B cell (primary cell): Measurements from ENCODE around the gene TMCO6. TPM values are rescaled to one million over a fixed set of nuclear protein-coding genes. Genes with fewer than 3 reads are reported as not detected.
"Not testable (repeated sequence)": the region's sequence is repeated elsewhere in the genome, so short reads cannot be mapped to it uniquely, and the experiment has no call there.

Experiments used
- ATAC-seq: fragments of 200-7000 bp; cut with Tn5 transposase; one replicate; pipeline ENCODE4 v1.10.0; 2021; ENCODE audit warnings: low read depth, mild to moderate bottlenecking, moderate number of reproducible peaks, moderate library complexity
- CTCF ChIA-PET: fragments of 350-600 bp; sonication (Branson Sonifier 250); formaldehyde crosslinking; loops from one replicate; lab custom pipeline; 2021; ENCODE audit warnings: antibody characterized with exemption, inconsistent platforms; lab: Charles Lee
- POLR2A ChIA-PET: fragments of 350-600 bp; sonication (Branson Sonifier 250); formaldehyde crosslinking; loops from one replicate; lab custom pipeline; 2021; ENCODE audit warnings: antibody characterized with exemption; lab: Charles Lee
- DNase-seq: peaks from one replicate; pipeline ENCODE4 v3.0.0; 2013
- H2AFZ ChIP-seq: 2 replicates; pipeline ENCODE4 v1.6.1; 2012; ENCODE audit warnings: mild to moderate bottlenecking, low read depth, low read length; ENCODE audit not compliant: insufficient read depth, poor library complexity, severe bottlenecking
- H3K27ac ChIP-seq, 2 donors: 1 replicate in 1 of 2; 2 replicates in 1 of 2; pipeline ENCODE4 v1.5.1; 2012 to 2013; ENCODE audit warnings: low read length in 2 of 2, mild to moderate bottlenecking in 2 of 2, moderate library complexity in 1 of 2
- H3K27me3 ChIP-seq, 4 experiments: fragments of 200-600 bp in 1 of 4; sonication (generic) in 1 of 4; replicated peaks in 1 of 4; 1 replicate in 2 of 4; 2 replicates in 2 of 4; pipeline versions ENCODE4 v1.6.1 to v1.7.0; 2013 to 2016; ENCODE audit warnings: low read length in 3 of 4, mild to moderate bottlenecking in 2 of 4, mixed read lengths in 1 of 4, moderate library complexity in 1 of 4; ENCODE audit not compliant: insufficient read depth in 4 of 4, control insufficient read depth in 3 of 4; ENCODE audit errors: control extremely low read depth in 1 of 4
- H3K36me3 ChIP-seq, 2 experiments: replicated peaks in 1 of 2; 1 replicate in 1 of 2; 2 replicates in 1 of 2; pipeline versions ENCODE4 v1.6.1 to v1.7.1; 2013; ENCODE audit warnings: low read length in 1 of 2; ENCODE audit not compliant: insufficient read depth in 2 of 2, control insufficient read depth in 1 of 2; ENCODE audit errors: control extremely low read depth in 1 of 2, extremely low read depth in 1 of 2
- H3K4me1 ChIP-seq, 2 donors: fragments of 200-600 bp in 1 of 2; sonication (generic) in 1 of 2; 1 replicate in 1 of 2; 2 replicates in 1 of 2; pipeline versions ENCODE4 v1.5.1 to v1.6.1; 2013 to 2017; ENCODE audit warnings: low read length in 2 of 2; ENCODE audit not compliant: control insufficient read depth in 2 of 2, insufficient read depth in 2 of 2
- H3K4me2 ChIP-seq: replicated peaks from 2 replicates; pipeline ENCODE3; 2012; ENCODE audit warnings: mild to moderate bottlenecking, low read depth, low read length; ENCODE audit not compliant: poor library complexity, severe bottlenecking
- H3K4me3 ChIP-seq, 5 experiments: fragments of 200-600 bp in 1 of 5; sonication (generic) in 1 of 5; 1 replicate in 3 of 5; 2 replicates in 2 of 5; pipeline versions ENCODE4 v1.5.1 to v1.7.0; 2011 to 2016; ENCODE audit warnings: low read length in 4 of 5, mild to moderate bottlenecking in 4 of 5, low read depth in 2 of 5, control low read depth in 1 of 5, moderate library complexity in 1 of 5; ENCODE audit not compliant: insufficient read depth in 1 of 5; ENCODE audit errors: control extremely low read depth in 1 of 5, extremely low read depth in 1 of 5
- H3K79me2 ChIP-seq: fragments of 200-600 bp; sonication (generic); one replicate; pipeline ENCODE4 v1.6.0; 2016; ENCODE audit warnings: low read length; ENCODE audit not compliant: control insufficient read depth, insufficient read depth
- H3K9ac ChIP-seq: fragments of 200-600 bp; sonication (generic); 2 replicates; pipeline ENCODE4 v1.6.1; 2017; ENCODE audit warnings: mild to moderate bottlenecking, low read length, moderate library complexity
- H3K9me3 ChIP-seq, 3 donors: one replicate each; pipeline versions ENCODE4 v1.6.1 to v1.7.1; 2013; ENCODE audit warnings: low read length in 2 of 3; ENCODE audit not compliant: control insufficient read depth in 2 of 3, insufficient read depth in 1 of 3; ENCODE audit errors: control extremely low read depth in 1 of 3
- H4K20me1 ChIP-seq: 2 replicates; pipeline ENCODE4 v1.6.0; 2012; ENCODE audit warnings: mild to moderate bottlenecking, low read length; ENCODE audit not compliant: insufficient read depth, control insufficient read depth, poor library complexity, severe bottlenecking
- H3K27ac Mint-ChIP-seq: one replicate; pipeline ENCODE4 v1.8.0; 2021; ENCODE audit warnings: mixed read lengths
- H3K27me3 Mint-ChIP-seq: one replicate; pipeline ENCODE4 v1.8.0; 2021; ENCODE audit warnings: mixed read lengths
- H3K4me1 Mint-ChIP-seq: one replicate; pipeline ENCODE4 v1.8.0; 2021; ENCODE audit warnings: mixed read lengths
- H3K4me3 Mint-ChIP-seq: one replicate; pipeline ENCODE4 v1.8.0; 2021; ENCODE audit warnings: mixed read lengths
- H3K9me3 Mint-ChIP-seq: one replicate; pipeline ENCODE4 v1.8.0; 2022; ENCODE audit warnings: mixed read lengths; ENCODE audit not compliant: insufficient read depth
- CTCF ChIP-seq: fragments of 200-600 bp; IDR thresholded peaks from one replicate; pipeline ENCODE4 v1.8.0; 2022; ENCODE audit warnings: antibody characterized with exemption, mild to moderate bottlenecking
- EZH2 ChIP-seq: IDR thresholded peaks from 2 replicates; pipeline ENCODE4 v1.6.1; 2012; ENCODE audit warnings: borderline replicate concordance, low read depth, mild to moderate bottlenecking, moderate library complexity, low read length; ENCODE audit not compliant: insufficient read depth, poor library complexity, severe bottlenecking
- WGBS: methylation state at CpG from one replicate; pipeline ENCODE4 v1.1.5; 2013; ENCODE audit warnings: missing lambda C conversion rate; ENCODE audit not compliant: insufficient coverage; 5-methylcytosine and 5-hydroxymethylcytosine counted together
- intact Hi-C: fragments of 100-400 bp; cut with micrococcal nuclease; formaldehyde crosslinking; loops from one replicate; pipeline ENCODE4 v1.10.0; 2022
- polyA plus RNA-seq: library from polyadenylated mRNA; depleted of rRNA; stranded (reverse); fragments of >200 nt; gene quantifications from 2 replicates; pipeline ENCODE4 v1.2.3, GENCODE V29; 2012
- total RNA-seq, 2 donors: library from RNA; stranded (reverse); fragments of 120-200 nt in 1 of 2; gene quantifications; 1 replicate in 1 of 2; 2 replicates in 1 of 2; pipeline versions ENCODE4 v1.2.3 to v1.2.4, GENCODE V29; 2013 to 2022

TMCO6 gene
- total and polyA plus RNA-seq, 2 donors (not counting 1 experiment from before 2014, with no cell fraction given), result 33.3 to 70.4 TPM

- no peak overlapping the region for H2AFZ ChIP-seq
- no peaks in the 10 kb centered on the region for H3K4me1 ChIP-seq
- no peak overlapping the region for H3K9ac ChIP-seq
- no peak overlapping the region for H3K27ac ChIP-seq
- H3K27me3 ChIP-seq, result peaks cover 0 to 2% (median 1%) of the 10 kb centered on the region in 4 experiments
- Mint-ChIP-seq H3K27me3 (peaks cover 9% of the 10 kb centered on the region), H3K27ac (no peak overlapping the region), H3K9me3 (no peaks in the 10 kb centered on the region), H3K4me1 (no peaks in the 10 kb centered on the region), H3K4me3 (no peak overlapping the region)
- no peaks in the 10 kb centered on the region for H4K20me1 ChIP-seq
- H3K79me2 ChIP-seq, result no peaks in the 10 kb centered on the region
- ATAC-seq (no peak), DNase-seq (no peak)
- no peak overlapping the region for H3K4me3 ChIP-seq
- ChIA-PET POLR2A (no interaction called here), CTCF (no interaction called here)
- H3K36me3 ChIP-seq, result no peaks in the 10 kb centered on the region
- TF ChIP-seq EZH2 (no peak), CTCF (no peak)
- intact Hi-C loops, result no loop called here
- no peak overlapping the region for H3K4me2 ChIP-seq
- H3K9me3 ChIP-seq, result no peaks in the 10 kb centered on the region
Measured at GRCh38 chr5:140600096-140600495, 39.2 kb upstream of the TMCO6 start.

- POLR2A ChIA-PET, result no interaction called here
- Histone ChIP-seq H3K9me3 (no peaks in the 10 kb centered on the region), H3K9ac (no peak overlapping the region), H3K79me2 (no peaks in the 10 kb centered on the region), H3K4me2 (no peak overlapping the region), H3K4me1 (no peaks in the 10 kb centered on the region), H3K27me3 (peaks cover 0 to 2% (median 0%) of the 10 kb centered on the region in 4 experiments), H3K27ac (no peak overlapping the region), H3K36me3 (no peaks in the 10 kb centered on the region), H3K4me3 (no peak overlapping the region), H2AFZ (no peak overlapping the region), H4K20me1 (no peaks in the 10 kb centered on the region)
- DNase-seq (no peak), ATAC-seq (no peak)
- Mint-ChIP-seq H3K27ac (no peak overlapping the region), H3K9me3 (no peaks in the 10 kb centered on the region), H3K27me3 (peaks cover 5% of the 10 kb centered on the region), H3K4me1 (no peaks in the 10 kb centered on the region), H3K4me3 (no peak overlapping the region)
- WGBS, result 63% methylated on average over 1 of the region's 4 CpGs
- intact Hi-C loops, result no loop called here
- no peak for TF ChIP-seq EZH2
- no peak for TF ChIP-seq CTCF
- CTCF ChIA-PET, result no interaction called here
Measured at GRCh38 chr5:140602147-140602546, 37.1 kb upstream of the TMCO6 start.

GRCh38 chr5:140603446-140603698 is 35.9 kb upstream of the TMCO6 start:
- ATAC-seq, H3K27me3 ChIP-seq, H3K4me1 Mint-ChIP-seq, H3K4me1 ChIP-seq, H3K9ac ChIP-seq, H3K36me3 ChIP-seq, H3K27ac Mint-ChIP-seq, H3K27ac ChIP-seq, intact Hi-C loops, H3K27me3 Mint-ChIP-seq, H3K4me3 ChIP-seq, H3K9me3 ChIP-seq, H3K79me2 ChIP-seq, H3K4me3 Mint-ChIP-seq, DNase-seq, H4K20me1 ChIP-seq, H3K9me3 Mint-ChIP-seq, POLR2A ChIA-PET, H2AFZ ChIP-seq, H3K4me2 ChIP-seq, CTCF ChIA-PET: not testable (repeated sequence)
- WGBS, result 92% methylated on average over 4 of the region's 4 CpGs
